GM23338 (cell line): Measurements from ENCODE around the gene SPEM1. TPM values are rescaled to one million over a fixed set of nuclear protein-coding genes. Genes with fewer than 3 reads are reported as not detected.
A peak's percentile ranks its signal among the peaks of the same experiment; 100 is the strongest.

Experiments used
- ATAC-seq: fragments of 200-7000 bp; cut with Tn5 transposase; 3 replicates; pipeline ENCODE4 v1.9.1; 2020
- DNase-seq: peaks from one replicate; pipeline ENCODE4 v3.0.0-alpha.2; 2015; ENCODE audit warnings: low spot score
- H2AFZ ChIP-seq: fragments of 200-600 bp; sonication (generic); 2 replicates; pipeline ENCODE4 v1.8.0; 2016; ENCODE audit warnings: antibody characterized with exemption, mild to moderate bottlenecking, moderate library complexity
- H3F3A ChIP-seq: fragments of 200-600 bp; sonication (generic); replicated peaks from 2 replicates; pipeline ENCODE4 v1.8.0; 2017; ENCODE audit warnings: antibody characterized with exemption, mixed run types, low read depth
- H3K27ac ChIP-seq: fragments of 200-600 bp; sonication (generic); 2 replicates; pipeline ENCODE4 v1.6.1; 2016; ENCODE audit warnings: low read depth
- H3K27me3 ChIP-seq: fragments of 200-600 bp; sonication (generic); 2 replicates; pipeline ENCODE4 v1.8.0; 2016; ENCODE audit warnings: mild to moderate bottlenecking, mixed run types, moderate library complexity; ENCODE audit not compliant: insufficient read depth
- H3K36me3 ChIP-seq: fragments of 200-600 bp; sonication (generic); 2 replicates; pipeline ENCODE4 v1.8.0; 2016; ENCODE audit warnings: mild to moderate bottlenecking; ENCODE audit not compliant: insufficient read depth
- H3K4me1 ChIP-seq: fragments of 200-600 bp; sonication (generic); 2 replicates; pipeline ENCODE4 v1.8.0; 2016; ENCODE audit warnings: mild to moderate bottlenecking, moderate library complexity; ENCODE audit not compliant: insufficient read depth
- H3K4me2 ChIP-seq: fragments of 200-600 bp; sonication (generic); 2 replicates; pipeline ENCODE4 v1.7.1; 2017; ENCODE audit warnings: mixed run types
- H3K4me3 ChIP-seq: fragments of 200-600 bp; sonication (generic); 2 replicates; pipeline ENCODE4 v1.6.1; 2016; ENCODE audit warnings: mixed run types
- H3K79me2 ChIP-seq: fragments of 200-600 bp; sonication (generic); replicated peaks from 2 replicates; pipeline ENCODE4 v1.8.0; 2017; ENCODE audit warnings: mild to moderate bottlenecking; ENCODE audit not compliant: insufficient read depth
- H3K9me2 ChIP-seq: fragments of 200-600 bp; sonication (generic); 2 replicates; pipeline ENCODE4 v1.8.0; 2017; ENCODE audit not compliant: insufficient read depth
- H4K20me1 ChIP-seq: fragments of 200-600 bp; sonication (generic); replicated peaks from 2 replicates; pipeline ENCODE4 v1.8.0; 2017; ENCODE audit warnings: mild to moderate bottlenecking; ENCODE audit not compliant: insufficient read depth
- H3K27ac Mint-ChIP-seq: 2 replicates; pipeline ENCODE4 v1.8.0; 2020; ENCODE audit warnings: inconsistent platforms, mild to moderate bottlenecking, moderate library complexity, mixed read lengths
- H3K27me3 Mint-ChIP-seq: 3 replicates; pipeline ENCODE4 v1.8.0; 2022; ENCODE audit warnings: low read depth, mild to moderate bottlenecking, moderate library complexity, mixed read lengths, inconsistent platforms; ENCODE audit not compliant: insufficient read depth, poor library complexity
- H3K36me3 Mint-ChIP-seq: 3 replicates; pipeline ENCODE4 v1.8.0; 2021; ENCODE audit warnings: low read depth, mild to moderate bottlenecking, inconsistent platforms, moderate library complexity, mixed read lengths
- H3K4me1 Mint-ChIP-seq: 3 replicates; pipeline ENCODE4 v1.8.0; 2020; ENCODE audit warnings: mild to moderate bottlenecking, inconsistent platforms, mixed read lengths
- H3K4me3 Mint-ChIP-seq: 3 replicates; pipeline ENCODE4 v1.8.0; 2021; ENCODE audit warnings: moderate library complexity, mild to moderate bottlenecking, inconsistent platforms, mixed read lengths
- H3K9me3 Mint-ChIP-seq: 3 replicates; pipeline ENCODE4 v1.8.0; 2020; ENCODE audit warnings: moderate library complexity, mild to moderate bottlenecking, inconsistent platforms, mixed read lengths
- CTCF ChIP-seq, 2 experiments: fragments of 200-600 bp in 1 of 2; sonication (generic) in 1 of 2; conservative IDR thresholded peaks; 2 replicates each; pipeline versions ENCODE4 v1.5.1 to v1.6.1; 2016 to 2017; ENCODE audit warnings: antibody characterized with exemption in 2 of 2, low read depth in 2 of 2, mild to moderate bottlenecking in 2 of 2, moderate library complexity in 1 of 2
- EZH2 ChIP-seq: fragments of 200-600 bp; sonication (generic); IDR thresholded peaks from one replicate; pipeline ENCODE4 v1.8.0; 2017; ENCODE audit warnings: antibody characterized with exemption, mild to moderate bottlenecking, low read depth; ENCODE audit not compliant: unreplicated experiment
- EZH2phosphoT487 ChIP-seq: fragments of 200-600 bp; sonication (generic); IDR thresholded peaks from one replicate; pipeline ENCODE4 v1.8.1; 2018; ENCODE audit warnings: antibody characterized with exemption; ENCODE audit not compliant: unreplicated experiment
- POLR2AphosphoS5 ChIP-seq: IDR thresholded peaks from 2 replicates; pipeline ENCODE4 v1.6.1; 2016; ENCODE audit warnings: antibody characterized with exemption, low read depth
- REST ChIP-seq: IDR thresholded peaks from one replicate; pipeline ENCODE4 v1.6.1; 2018; ENCODE audit warnings: antibody characterized with exemption; ENCODE audit not compliant: unreplicated experiment
- STAT1 ChIP-seq: IDR thresholded peaks from one replicate; pipeline ENCODE4 v1.6.1; 2016; ENCODE audit warnings: antibody characterized with exemption; ENCODE audit not compliant: unreplicated experiment
- ZNF114 ChIP-seq: fragments of 250-450 bp; sonication (Bioruptor Pico); IDR thresholded peaks from 2 replicates; pipeline ENCODE4 v1.5.0; 2020; ENCODE audit warnings: mild to moderate bottlenecking, moderate library complexity
- ZNF331 ChIP-seq: fragments of 250-450 bp; sonication (Bioruptor Pico); IDR thresholded peaks from 2 replicates; pipeline ENCODE4 v1.5.0; 2020; ENCODE audit warnings: low read depth, mild to moderate bottlenecking, moderate library complexity
- polyA plus RNA-seq: library from polyadenylated mRNA; unstranded; fragments of >200 nt; fragmentation: Nextera tagmentation; extraction: Ambion mirVana; gene quantifications from 2 replicates; pipeline ENCODE4 v1.2.1, GENCODE V29; 2016
- total RNA-seq: library from RNA; depleted of rRNA; stranded (reverse); fragments of >200 nt; shearing (Covaris generic); gene quantifications from 2 replicates; pipeline ENCODE4 v1.2.3, GENCODE V29; 2014

Gene SPEM1
- total and polyA plus RNA-seq, 2 experiments from 2014 or later: not detected

- peak overlapping the region; percentile 96 for H3K4me3 Mint-ChIP-seq
- peaks cover 36% of the 10 kb centered on the region for H3K4me1 Mint-ChIP-seq
- H3K36me3 Mint-ChIP-seq: no peaks in the 10 kb centered on the region; the same call in 2 of the 3 replicates
- H3K79me2 ChIP-seq: no peaks in the 10 kb centered on the region
- no peaks in the 10 kb centered on the region for H3K36me3 ChIP-seq
- no peaks in the 10 kb centered on the region for H3K9me3 Mint-ChIP-seq
- TF ChIP-seq REST: peak; percentile 14
- TF ChIP-seq STAT1: no peak
- peaks cover 33% of the 10 kb centered on the region for H3K4me1 ChIP-seq
- H3F3A ChIP-seq: peaks cover 52% of the 10 kb centered on the region
- H3K27ac Mint-ChIP-seq: peak overlapping the region; percentile 98
- H3K4me3 ChIP-seq: peak overlapping the region; percentile 98
- peak overlapping the region; percentile 72 for H2AFZ ChIP-seq
- H3K4me2 ChIP-seq: peak overlapping the region; percentile 76
- peaks cover 3% of the 10 kb centered on the region; the same call in 1 of the 2 replicates for H4K20me1 ChIP-seq
- peak; percentile 3 for ATAC-seq
- H3K27me3 Mint-ChIP-seq: peaks cover 51% of the 10 kb centered on the region
- peak overlapping the region; percentile 95 for H3K27ac ChIP-seq
- H3K27me3 ChIP-seq: peaks cover 48% of the 10 kb centered on the region
- peak; percentile 71 for DNase-seq
- H3K9me2 ChIP-seq: no peaks in the 10 kb centered on the region
Measured at GRCh38 chr17:7440834-7441195, 20.7 kb downstream of the SPEM1 start.

GRCh38 chr17:7441266-7441665, 21.1 kb downstream of the SPEM1 start:
- H3K27ac Mint-ChIP-seq: no peak overlapping the region
- Histone ChIP-seq H3K27me3 (peaks cover 48% of the 10 kb centered on the region), H4K20me1 (peaks cover 3% of the 10 kb centered on the region; the same call in 1 of the 2 replicates), H3K79me2 (no peaks in the 10 kb centered on the region), H3F3A (peaks cover 49% of the 10 kb centered on the region), H3K4me3 (peak overlapping the region; percentile 98), H2AFZ (peak overlapping the region; percentile 72; the same call in 1 of the 2 replicates), H3K4me1 (peaks cover 37% of the 10 kb centered on the region), H3K4me2 (peak overlapping the region; percentile 76), H3K27ac (peak overlapping the region; percentile 65; the same call in 1 of the 2 replicates), H3K36me3 (no peaks in the 10 kb centered on the region), H3K9me2 (no peaks in the 10 kb centered on the region)
- peak; percentile 44 for DNase-seq
- TF ChIP-seq REST: no peak
- TF ChIP-seq ZNF331 (CRISPR knock-in tag): no peak
- TF ChIP-seq CTCF (conservative IDR thresholded peaks at IDR 0.05; ENCODE audit: low read depth in 2 of 2): 0 out of 4 replicates have a peak, but pooled peaks of 1 of the 2 experiments have one; percentile 2
- TF ChIP-seq EZH2phosphoT487: no peak
- TF ChIP-seq ZNF114 (CRISPR knock-in tag): no peak
- no peak for TF ChIP-seq STAT1
- TF ChIP-seq EZH2: no peak
- no peak for TF ChIP-seq POLR2AphosphoS5
- H3K36me3 Mint-ChIP-seq: no peaks in the 10 kb centered on the region; the same call in 2 of the 3 replicates
- H3K27me3 Mint-ChIP-seq: peaks cover 50% of the 10 kb centered on the region
- peaks cover 38% of the 10 kb centered on the region for H3K4me1 Mint-ChIP-seq
- no peak for ATAC-seq
- H3K4me3 Mint-ChIP-seq: peak overlapping the region; percentile 96
- H3K9me3 Mint-ChIP-seq: no peaks in the 10 kb centered on the region
